Liver (tissue), 3 donors: Measurements from ENCODE around the gene MYBPH.

Experiments
- SP1 ChIP-seq: IDR thresholded peaks from 2 replicates; pipeline ENCODE4 v1.6.1; 2018; ENCODE audit warnings: antibody characterized with exemption, mild to moderate bottlenecking
- TF ChIP-seq, protein P1 (sequence below): IDR thresholded peaks from 2 replicates; pipeline ENCODE4 v1.6.1; 2016; ENCODE audit warnings: antibody characterized with exemption
- TF ChIP-seq, protein P2 (sequence below): IDR thresholded peaks from 2 replicates; pipeline ENCODE4 v1.6.1; 2016; ENCODE audit warnings: antibody characterized with exemption, mild to moderate bottlenecking
- TF ChIP-seq, protein P3 (sequence below): fragments of 150-350 bp; IDR thresholded peaks from 2 replicates; pipeline ENCODE4 v1.5.1; 2017; ENCODE audit warnings: improper control_type of control experiment, low read depth, low read length; ENCODE audit not compliant: missing input control
- donor health status: healthy.
- donor health status: healthy.

DNA sequence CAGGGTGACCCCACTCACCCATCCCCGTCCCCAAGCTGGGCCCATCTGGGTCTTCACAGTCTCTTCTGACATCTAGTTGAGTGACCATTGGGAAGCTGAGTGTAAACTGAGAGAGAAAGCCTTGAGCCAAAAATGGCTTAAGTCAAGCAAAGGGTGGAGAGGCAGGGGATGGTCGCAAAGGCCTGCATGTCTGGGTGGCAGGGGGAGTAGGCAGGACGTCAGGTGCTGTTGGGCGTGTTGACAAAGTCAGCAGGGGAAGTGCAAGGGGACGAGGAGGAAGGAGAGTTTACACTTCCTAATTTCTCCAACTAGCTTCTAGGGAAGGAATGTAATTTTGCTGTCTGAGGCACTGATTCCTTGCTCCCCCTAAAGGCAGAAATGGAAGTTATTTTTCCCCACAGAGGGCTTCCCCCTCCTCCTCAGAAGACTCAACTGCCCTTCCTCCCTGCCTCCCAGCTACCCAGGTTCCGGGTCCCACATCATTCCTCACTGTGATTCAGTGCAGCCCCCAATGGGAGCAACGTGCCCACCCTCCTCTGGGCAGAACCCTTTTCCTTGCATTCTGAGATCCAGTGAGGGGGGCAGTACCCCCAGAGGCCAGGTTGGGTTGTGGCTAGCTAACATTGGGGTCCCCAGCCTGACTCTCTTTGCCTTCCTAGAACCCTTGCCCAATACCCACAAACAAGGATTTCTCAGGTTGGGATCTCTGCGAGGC, 49.3 kb downstream of the MYBPH start:
- TF ChIP-seq, protein P1, sequence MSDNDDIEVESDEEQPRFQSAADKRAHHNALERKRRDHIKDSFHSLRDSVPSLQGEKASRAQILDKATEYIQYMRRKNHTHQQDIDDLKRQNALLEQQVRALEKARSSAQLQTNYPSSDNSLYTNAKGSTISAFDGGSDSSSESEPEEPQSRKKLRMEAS, result no peak
- TF ChIP-seq, protein P2, sequence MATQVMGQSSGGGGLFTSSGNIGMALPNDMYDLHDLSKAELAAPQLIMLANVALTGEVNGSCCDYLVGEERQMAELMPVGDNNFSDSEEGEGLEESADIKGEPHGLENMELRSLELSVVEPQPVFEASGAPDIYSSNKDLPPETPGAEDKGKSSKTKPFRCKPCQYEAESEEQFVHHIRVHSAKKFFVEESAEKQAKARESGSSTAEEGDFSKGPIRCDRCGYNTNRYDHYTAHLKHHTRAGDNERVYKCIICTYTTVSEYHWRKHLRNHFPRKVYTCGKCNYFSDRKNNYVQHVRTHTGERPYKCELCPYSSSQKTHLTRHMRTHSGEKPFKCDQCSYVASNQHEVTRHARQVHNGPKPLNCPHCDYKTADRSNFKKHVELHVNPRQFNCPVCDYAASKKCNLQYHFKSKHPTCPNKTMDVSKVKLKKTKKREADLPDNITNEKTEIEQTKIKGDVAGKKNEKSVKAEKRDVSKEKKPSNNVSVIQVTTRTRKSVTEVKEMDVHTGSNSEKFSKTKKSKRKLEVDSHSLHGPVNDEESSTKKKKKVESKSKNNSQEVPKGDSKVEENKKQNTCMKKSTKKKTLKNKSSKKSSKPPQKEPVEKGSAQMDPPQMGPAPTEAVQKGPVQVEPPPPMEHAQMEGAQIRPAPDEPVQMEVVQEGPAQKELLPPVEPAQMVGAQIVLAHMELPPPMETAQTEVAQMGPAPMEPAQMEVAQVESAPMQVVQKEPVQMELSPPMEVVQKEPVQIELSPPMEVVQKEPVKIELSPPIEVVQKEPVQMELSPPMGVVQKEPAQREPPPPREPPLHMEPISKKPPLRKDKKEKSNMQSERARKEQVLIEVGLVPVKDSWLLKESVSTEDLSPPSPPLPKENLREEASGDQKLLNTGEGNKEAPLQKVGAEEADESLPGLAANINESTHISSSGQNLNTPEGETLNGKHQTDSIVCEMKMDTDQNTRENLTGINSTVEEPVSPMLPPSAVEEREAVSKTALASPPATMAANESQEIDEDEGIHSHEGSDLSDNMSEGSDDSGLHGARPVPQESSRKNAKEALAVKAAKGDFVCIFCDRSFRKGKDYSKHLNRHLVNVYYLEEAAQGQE, result no peak
- TF ChIP-seq SP1, result no peak
- TF ChIP-seq, protein P3, sequence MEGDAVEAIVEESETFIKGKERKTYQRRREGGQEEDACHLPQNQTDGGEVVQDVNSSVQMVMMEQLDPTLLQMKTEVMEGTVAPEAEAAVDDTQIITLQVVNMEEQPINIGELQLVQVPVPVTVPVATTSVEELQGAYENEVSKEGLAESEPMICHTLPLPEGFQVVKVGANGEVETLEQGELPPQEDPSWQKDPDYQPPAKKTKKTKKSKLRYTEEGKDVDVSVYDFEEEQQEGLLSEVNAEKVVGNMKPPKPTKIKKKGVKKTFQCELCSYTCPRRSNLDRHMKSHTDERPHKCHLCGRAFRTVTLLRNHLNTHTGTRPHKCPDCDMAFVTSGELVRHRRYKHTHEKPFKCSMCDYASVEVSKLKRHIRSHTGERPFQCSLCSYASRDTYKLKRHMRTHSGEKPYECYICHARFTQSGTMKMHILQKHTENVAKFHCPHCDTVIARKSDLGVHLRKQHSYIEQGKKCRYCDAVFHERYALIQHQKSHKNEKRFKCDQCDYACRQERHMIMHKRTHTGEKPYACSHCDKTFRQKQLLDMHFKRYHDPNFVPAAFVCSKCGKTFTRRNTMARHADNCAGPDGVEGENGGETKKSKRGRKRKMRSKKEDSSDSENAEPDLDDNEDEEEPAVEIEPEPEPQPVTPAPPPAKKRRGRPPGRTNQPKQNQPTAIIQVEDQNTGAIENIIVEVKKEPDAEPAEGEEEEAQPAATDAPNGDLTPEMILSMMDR, result peak; percentile 26
